Measurements from ENCODE around the gene SKOR1.
A peak's percentile ranks its signal among the peaks of the same experiment; 100 is the strongest.

SKOR1 gene

GRCh38 chr15:67779549-67780111, 45.7 kb upstream of the SKOR1 start:
- TF ChIP-seq, protein P1, sequence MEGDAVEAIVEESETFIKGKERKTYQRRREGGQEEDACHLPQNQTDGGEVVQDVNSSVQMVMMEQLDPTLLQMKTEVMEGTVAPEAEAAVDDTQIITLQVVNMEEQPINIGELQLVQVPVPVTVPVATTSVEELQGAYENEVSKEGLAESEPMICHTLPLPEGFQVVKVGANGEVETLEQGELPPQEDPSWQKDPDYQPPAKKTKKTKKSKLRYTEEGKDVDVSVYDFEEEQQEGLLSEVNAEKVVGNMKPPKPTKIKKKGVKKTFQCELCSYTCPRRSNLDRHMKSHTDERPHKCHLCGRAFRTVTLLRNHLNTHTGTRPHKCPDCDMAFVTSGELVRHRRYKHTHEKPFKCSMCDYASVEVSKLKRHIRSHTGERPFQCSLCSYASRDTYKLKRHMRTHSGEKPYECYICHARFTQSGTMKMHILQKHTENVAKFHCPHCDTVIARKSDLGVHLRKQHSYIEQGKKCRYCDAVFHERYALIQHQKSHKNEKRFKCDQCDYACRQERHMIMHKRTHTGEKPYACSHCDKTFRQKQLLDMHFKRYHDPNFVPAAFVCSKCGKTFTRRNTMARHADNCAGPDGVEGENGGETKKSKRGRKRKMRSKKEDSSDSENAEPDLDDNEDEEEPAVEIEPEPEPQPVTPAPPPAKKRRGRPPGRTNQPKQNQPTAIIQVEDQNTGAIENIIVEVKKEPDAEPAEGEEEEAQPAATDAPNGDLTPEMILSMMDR (conservative IDR thresholded peaks at IDR 0.05; ENCODE audit: low read depth, low read length): no peak
- DNase-seq (ENCODE audit: low read depth): no peak
- H3K4me3 ChIP-seq (ENCODE audit: low read depth, low read length): no peak overlapping the region

DNA sequence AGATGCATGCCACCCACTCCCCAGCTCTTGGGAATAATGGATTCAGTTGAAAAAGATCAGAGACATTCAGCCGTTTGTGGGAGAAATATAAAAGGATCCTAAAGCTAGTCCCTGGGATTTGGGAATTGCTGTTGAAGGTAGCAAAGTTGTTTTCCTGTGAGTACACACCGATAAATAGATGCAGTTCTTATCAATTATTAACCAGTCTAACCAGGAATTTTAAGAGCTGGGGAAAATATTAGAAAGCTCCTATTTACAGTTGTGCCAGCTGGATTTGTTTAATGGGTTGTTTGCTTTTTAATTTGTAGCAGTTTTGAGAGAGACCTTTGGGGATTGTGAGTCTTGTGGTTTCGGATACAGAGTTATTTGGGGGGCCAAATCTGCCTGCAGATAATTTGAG, 44.2 kb upstream of the SKOR1 start:
- H3K4me3 ChIP-seq (ENCODE audit: low read depth, low read length): no peak overlapping the region
- TF ChIP-seq, protein P1 (conservative IDR thresholded peaks at IDR 0.05; ENCODE audit: low read depth, low read length): no peak
- DNase-seq (ENCODE audit: low read depth): no peak

DNA sequence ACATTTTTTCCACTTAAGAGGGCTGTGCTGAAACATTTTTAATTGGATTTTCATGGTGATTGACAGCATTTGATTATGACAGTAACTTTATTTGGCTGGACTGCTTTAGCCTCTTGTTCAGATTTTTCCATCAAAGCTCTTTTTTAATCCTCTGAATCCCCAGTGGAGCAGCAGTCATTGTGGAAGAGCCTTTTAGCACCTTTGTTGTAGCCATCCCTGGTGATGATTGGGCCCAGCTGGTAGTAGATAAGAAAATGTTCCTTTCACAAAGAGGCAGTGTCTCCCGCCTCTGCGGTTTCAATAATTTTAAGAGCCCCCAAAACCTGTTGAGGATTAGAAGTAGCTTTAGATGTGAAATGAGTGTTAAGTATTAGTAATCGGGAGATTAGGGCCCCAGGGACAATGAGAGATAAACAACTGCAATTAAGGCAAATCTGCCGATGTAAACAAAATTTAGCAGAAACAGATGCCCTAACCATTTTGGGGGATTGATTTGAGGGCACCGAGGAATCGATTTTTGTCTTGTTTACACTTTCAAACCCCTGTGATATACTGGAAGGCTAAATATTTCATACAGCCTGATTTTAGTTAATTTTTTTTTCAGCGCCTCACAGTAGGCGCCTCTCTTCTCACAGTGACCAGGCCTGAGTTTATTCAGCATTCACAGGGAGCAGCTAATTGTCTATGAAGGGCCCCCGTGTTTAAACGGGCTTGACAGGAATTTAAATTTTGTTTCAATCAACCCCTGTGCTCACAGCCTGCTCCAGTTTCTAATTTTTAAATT, 43.2 kb upstream of the SKOR1 start:
- no peak overlapping the region for H3K4me3 ChIP-seq (ENCODE audit: low read depth, low read length)
- TF ChIP-seq, protein P1 (conservative IDR thresholded peaks at IDR 0.05; ENCODE audit: low read depth, low read length): no peak
- no peak for DNase-seq (ENCODE audit: low read depth)

- H3K4me3 ChIP-seq (ENCODE audit: low read depth, low read length): no peak overlapping the region
- TF ChIP-seq, protein P1 (conservative IDR thresholded peaks at IDR 0.05; ENCODE audit: low read depth, low read length): no peak
- peak; percentile 21 for DNase-seq (ENCODE audit: low read depth)
Measured at GRCh38 chr15:67782691-67782991, 42.7 kb upstream of the SKOR1 start.

DNA sequence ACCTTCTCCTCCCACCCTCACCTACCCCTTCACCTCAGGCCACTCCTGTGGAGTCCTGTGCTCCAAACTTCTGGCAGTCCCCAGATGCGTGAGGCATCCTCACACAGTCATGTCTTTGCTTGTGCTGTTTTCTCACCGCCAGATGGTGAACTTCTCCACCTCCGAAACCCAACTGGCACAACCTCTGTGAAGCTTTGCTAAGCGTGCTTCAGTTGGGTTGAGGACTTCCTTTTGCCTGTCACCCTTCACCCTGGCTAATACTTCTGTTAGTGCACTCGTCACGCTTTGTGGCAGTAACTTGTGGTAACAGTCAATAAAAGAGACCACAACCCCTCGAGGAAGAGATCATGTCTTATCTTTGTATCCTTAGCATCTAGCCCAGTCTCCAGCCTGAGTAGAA, 42.0 kb upstream of the SKOR1 start:
- TF ChIP-seq, protein P1 (conservative IDR thresholded peaks at IDR 0.05; ENCODE audit: low read depth, low read length): no peak
- DNase-seq (ENCODE audit: low read depth): no peak

DNA sequence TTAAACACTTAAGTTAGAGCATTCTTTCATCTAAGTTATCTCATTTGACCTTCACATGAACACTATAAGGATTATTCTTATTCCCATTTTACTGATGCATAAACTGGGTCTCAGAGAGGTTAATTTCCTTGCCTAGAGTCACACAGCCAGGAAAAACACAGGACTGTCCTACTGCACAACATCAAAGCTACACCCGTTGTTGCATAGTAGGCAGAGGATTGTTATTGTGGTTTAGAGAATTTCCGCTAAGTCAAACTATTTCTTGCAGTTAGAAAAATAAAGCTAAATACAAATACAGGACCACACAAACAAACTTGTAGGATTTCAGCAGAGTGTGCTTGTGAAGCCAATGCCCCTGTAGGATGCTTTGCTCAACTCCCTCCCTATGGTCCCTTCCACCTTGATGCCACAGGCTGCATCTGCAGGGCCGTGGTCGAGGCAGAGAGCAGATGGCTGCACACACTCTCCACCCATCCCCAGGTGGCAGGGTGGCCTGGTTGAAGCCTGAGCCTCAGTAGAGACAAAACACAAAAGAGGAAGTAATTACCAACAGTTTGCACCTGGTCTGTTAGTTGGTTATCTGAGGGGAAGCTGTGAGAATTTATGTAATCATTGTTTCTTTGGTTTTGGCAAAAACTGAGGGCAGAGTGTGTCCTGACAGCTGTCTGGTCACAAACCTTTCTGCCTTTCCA, 41.1 kb upstream of the SKOR1 start:
- TF ChIP-seq, protein P1 (conservative IDR thresholded peaks at IDR 0.05; ENCODE audit: low read depth, low read length): no peak
- no peak for DNase-seq (ENCODE audit: low read depth)
- no peak overlapping the region for H3K4me3 ChIP-seq (ENCODE audit: low read depth, low read length)

More for the DNA sequence above, 42.0 kb upstream of the SKOR1 start:
- H3K4me3 ChIP-seq (ENCODE audit: low read depth, low read length): no peak overlapping the region
